Pancreas (tissue), 10 donors: ENCODE results near the gene ITGB2. TPM values are rescaled to one million over a fixed set of nuclear protein-coding genes. Genes with fewer than 3 reads are reported as not detected.

Source experiments
- ATAC-seq, 4 donors: fragments of 200-7000 bp; cut with Tn5 transposase; one replicate each; pipeline versions ENCODE4 v1.8.0 to v1.9.1; 2020; ENCODE audit warnings: mild to moderate bottlenecking in 4 of 4, moderate library complexity in 4 of 4
- DNase-seq, 6 donors: peaks; one replicate each; pipeline ENCODE4 v3.0.0-alpha.2; 2020
- FAIRE-seq: peaks from 2 replicates; lab custom pipeline; 2012; peaks lifted over from hg19 to GRCh38; lab: Jason Lieb, UNC
- H3K27ac ChIP-seq, 4 donors: fragments of 200-600 bp; sonication (generic); 1 replicate in 3 of 4; 2 replicates in 1 of 4; pipeline versions ENCODE4 v1.5.0 to v1.8.0; 2020
- H3K27me3 ChIP-seq, 4 donors: fragments of 200-600 bp; one replicate each; pipeline ENCODE4 v1.8.0; 2021
- H3K36me3 ChIP-seq, 3 donors: fragments of 200-600 bp; sonication (generic) in 1 of 3; one replicate each; pipeline versions ENCODE4 v1.5.0 to v1.8.0; 2020 to 2021
- H3K4me1 ChIP-seq, 3 donors: fragments of 200-600 bp; one replicate each; pipeline ENCODE4 v1.8.0; 2021
- H3K4me3 ChIP-seq, 4 donors: fragments of 200-600 bp; sonication (generic) in 2 of 4; one replicate each; pipeline versions ENCODE4 v1.5.0 to v1.8.0; 2020 to 2021
- H3K9me3 ChIP-seq, 4 donors: fragments of 200-600 bp; one replicate each; pipeline ENCODE4 v1.8.0; 2021
- CTCF ChIP-seq, 4 donors: fragments of 200-600 bp; sonication (generic) in 3 of 4; IDR thresholded peaks; one replicate each; pipeline versions ENCODE4 v1.5.0 to v1.8.0; 2021; ENCODE audit warnings: antibody characterized with exemption in 4 of 4
- WGBS, 2 donors: extraction: QIAGEN DNeasy Blood & Tissue Kit; methylation state at CpG; one replicate each; pipeline ENCODE4 v1.1.7; 2013; 5-methylcytosine and 5-hydroxymethylcytosine counted together
- intact Hi-C, 3 donors: fragments of 100-400 bp; cut with DNase I; formaldehyde crosslinking; loops; one replicate each; pipeline versions ENCODE4 v1.11.1 to v1.14.2; 2022
- polyA plus RNA-seq, 2 donors: library from polyadenylated mRNA; stranded (reverse); fragments of 200-250 nt; gene quantifications; one replicate each; pipeline ENCODE4 v1.2.3, GENCODE V29; 2013
- total RNA-seq, 6 donors: library from RNA; stranded (reverse); fragmentation: NEBNext Ultra II Directional in 4 of 6; extraction: Animal tissue kit (Norgen Biotek cat#: 25700) in 4 of 6; gene quantifications; one replicate each; pipeline versions ENCODE4 v1.2.1 to v1.2.4, GENCODE V29; 2021 to 2023
- donor health status: healthy with polysubstance abuse.
- donor health status: DM: no; HTN: no; CAD: no; lungs with moderate emphysema.
- donor health status: DM: no; HTN: no; CAD: no.
- donor health status: control.
- donor health status: control.
- donor health status: Bipolar disorder and iron deficiency.
- donor health status: DM: yes; HTN: yes; CAD: no.
- donor health status: DM: no; HTN: no; CAD: no.
- donor health status: DM: no; HTN: no; CAD: no.
- donor health status: DM: yes; HTN: yes; CAD: no.

Gene ITGB2
- total and polyA plus RNA-seq, 8 donors: 1.1 to 88.0 (median 11.6) TPM

GRCh38 chr21:44847261-44848056, 73.2 kb downstream of the ITGB2 start:
- H3K4me3 ChIP-seq: no peak overlapping the region
- 73 to 79% methylated on average over 24 of the region's 24 CpGs for WGBS, 2 donors
- intact Hi-C loops: no loop called here
- TF ChIP-seq CTCF (IDR thresholded peaks at IDR 0.05): no peak
- no peaks in the 10 kb centered on the region for H3K9me3 ChIP-seq
- no peak overlapping the region for H3K27ac ChIP-seq
- peaks cover 0 to 9% (median 0%) of the 10 kb centered on the region in 3 donors for H3K4me1 ChIP-seq
- peaks cover 0 to 26% (median 19%) of the 10 kb centered on the region in 3 donors for H3K36me3 ChIP-seq
- DNase-seq: no peak
- no peak for FAIRE-seq
- peak in 1 of 4 donors; percentile 23 for ATAC-seq
- no peaks in the 10 kb centered on the region for H3K27me3 ChIP-seq

- no peak overlapping the region for H3K27ac ChIP-seq
- ATAC-seq: peak in 3 of 4 donors; percentile 25 to 67 (median 38)
- no peaks in the 10 kb centered on the region for H3K27me3 ChIP-seq
- peaks cover 0 to 9% (median 0%) of the 10 kb centered on the region in 3 donors for H3K4me1 ChIP-seq
- TF ChIP-seq CTCF (IDR thresholded peaks at IDR 0.05): no peak
- no peak for DNase-seq
- no peak overlapping the region for H3K4me3 ChIP-seq
- WGBS, 2 donors: 47 to 64% methylated on average over 27 of the region's 27 CpGs
- intact Hi-C loops: no loop called here
- peaks cover 0 to 21% (median 17%) of the 10 kb centered on the region in 3 donors for H3K36me3 ChIP-seq
- H3K9me3 ChIP-seq: no peaks in the 10 kb centered on the region
- FAIRE-seq: no peak
These were observed 74.0 kb downstream of the ITGB2 start for GRCh38 chr21:44846485-44847260.

- no peak for TF ChIP-seq CTCF (IDR thresholded peaks at IDR 0.05)
- no peak overlapping the region for H3K27ac ChIP-seq
- H3K4me1 ChIP-seq: peaks cover 0 to 9% (median 0%) of the 10 kb centered on the region in 3 donors
- no peak for ATAC-seq
- no peak for DNase-seq
- H3K4me3 ChIP-seq: peak overlapping the region in 1 of 4 donors; percentile 37
- intact Hi-C loops: no loop called here
- 50 to 59% methylated on average over 1 of the region's 1 CpG for WGBS, 2 donors
- peaks cover 0 to 19% (median 12%) of the 10 kb centered on the region in 3 donors for H3K36me3 ChIP-seq
- no peak for FAIRE-seq
- no peaks in the 10 kb centered on the region for H3K27me3 ChIP-seq
- H3K9me3 ChIP-seq: no peaks in the 10 kb centered on the region
These were observed 74.5 kb downstream of the ITGB2 start for GRCh38 chr21:44846224-44846484.

GRCh38 chr21:44845418-44846223, 75.1 kb downstream of the ITGB2 start:
- Histone ChIP-seq H3K27ac (no peak overlapping the region), H3K4me3 (peak overlapping the region in 1 of 4 donors; percentile 37)
- FAIRE-seq: no peak

More at GRCh38 chr21:44845418-44846223, 75.1 kb downstream of the ITGB2 start:
- peak in 4 of 6 donors; percentile 41 to 72 (median 46) for DNase-seq
- 12 to 15% methylated on average over 33 to 34 of the region's 34 CpGs for WGBS, 2 donors
- ATAC-seq: peak; percentile 45 to 80 (median 66)
- intact Hi-C loops: no loop called here
- Histone ChIP-seq H3K9me3 (no peaks in the 10 kb centered on the region), H3K27me3 (no peaks in the 10 kb centered on the region), H3K36me3 (peaks cover 0 to 13% (median 10%) of the 10 kb centered on the region in 3 donors), H3K4me1 (peaks cover 0 to 9% (median 0%) of the 10 kb centered on the region in 3 donors)
- TF ChIP-seq CTCF (IDR thresholded peaks at IDR 0.05): no peak
